KOPT-K1 (cell line): ENCODE data around the gene TMPRSS4.
"Not testable (repeated sequence)": the region's sequence is repeated elsewhere in the genome, so short reads cannot be mapped to it uniquely, and the experiment has no call there.

Experiments
- H3K27ac ChIP-seq: fragments of 200-600 bp; sonication (generic); 2 replicates; pipeline ENCODE4 v1.5.1; 2016; ENCODE audit warnings: antibody characterized with exemption, mild to moderate bottlenecking, low read depth, low read length; ENCODE audit not compliant: poor library complexity, severe bottlenecking
- H3K36me3 ChIP-seq: fragments of 200-600 bp; sonication (generic); 2 replicates; pipeline ENCODE4 v1.5.1; 2017; ENCODE audit warnings: antibody characterized with exemption, mild to moderate bottlenecking, low read length, moderate library complexity; ENCODE audit not compliant: insufficient read depth
- H3K9me3 ChIP-seq: fragments of 200-600 bp; sonication (generic); 2 replicates; pipeline ENCODE4 v1.5.1; 2017; ENCODE audit warnings: antibody characterized with exemption, low read length, mild to moderate bottlenecking; ENCODE audit not compliant: insufficient read depth, poor library complexity, severe bottlenecking

The TMPRSS4 gene

GRCh38 chr11:118062181-118062580, 14.7 kb upstream of the TMPRSS4 start:
- H3K36me3 ChIP-seq, H3K9me3 ChIP-seq, H3K27ac ChIP-seq: not testable (repeated sequence)

- not testable (repeated sequence) for H3K36me3 ChIP-seq, H3K27ac ChIP-seq, H3K9me3 ChIP-seq
Observed at GRCh38 chr11:118062631-118063030, 14.2 kb upstream of the TMPRSS4 start.

GRCh38 chr11:118064956-118065355, 11.9 kb upstream of the TMPRSS4 start:
- Histone ChIP-seq H3K9me3 (no peaks in the 10 kb centered on the region), H3K27ac (no peak overlapping the region), H3K36me3 (no peaks in the 10 kb centered on the region)

- no peak overlapping the region for H3K27ac ChIP-seq
- H3K9me3 ChIP-seq: no peaks in the 10 kb centered on the region
- H3K36me3 ChIP-seq: no peaks in the 10 kb centered on the region
Observed at GRCh38 chr11:118065384-118065783, 11.5 kb upstream of the TMPRSS4 start.

GRCh38 chr11:118067006-118067405, 9.9 kb upstream of the TMPRSS4 start:
- Histone ChIP-seq H3K27ac (no peak overlapping the region), H3K9me3 (no peaks in the 10 kb centered on the region), H3K36me3 (no peaks in the 10 kb centered on the region)

GRCh38 chr11:118068206-118068944, 8.5 kb upstream of the TMPRSS4 start:
- H3K9me3 ChIP-seq: no peaks in the 10 kb centered on the region
- H3K36me3 ChIP-seq: no peaks in the 10 kb centered on the region
- no peak overlapping the region for H3K27ac ChIP-seq

- H3K36me3 ChIP-seq: no peaks in the 10 kb centered on the region
- H3K27ac ChIP-seq: no peak overlapping the region
- no peaks in the 10 kb centered on the region for H3K9me3 ChIP-seq
Observed at GRCh38 chr11:118068945-118069612, 7.8 kb upstream of the TMPRSS4 start.

- Histone ChIP-seq H3K27ac (no peak overlapping the region), H3K9me3 (no peaks in the 10 kb centered on the region), H3K36me3 (no peaks in the 10 kb centered on the region)
Observed at GRCh38 chr11:118071416-118072030, 5.4 kb upstream of the TMPRSS4 start.

- H3K36me3 ChIP-seq: no peaks in the 10 kb centered on the region
- H3K27ac ChIP-seq: no peak overlapping the region
- H3K9me3 ChIP-seq: no peaks in the 10 kb centered on the region
Observed at GRCh38 chr11:118073554-118073953, 3.3 kb upstream of the TMPRSS4 start.

GRCh38 chr11:118074091-118074685, 2.7 kb upstream of the TMPRSS4 start:
- no peak overlapping the region for H3K27ac ChIP-seq
- H3K9me3 ChIP-seq: no peaks in the 10 kb centered on the region
- no peaks in the 10 kb centered on the region for H3K36me3 ChIP-seq

GRCh38 chr11:118074785-118075184, 2.1 kb upstream of the TMPRSS4 start:
- H3K36me3 ChIP-seq: no peaks in the 10 kb centered on the region
- no peak overlapping the region for H3K27ac ChIP-seq

GRCh38 chr11:118078911-118079411, 2.1 kb downstream of the TMPRSS4 start:
- Histone ChIP-seq H3K36me3 (no peaks in the 10 kb centered on the region), H3K27ac (no peak overlapping the region), H3K9me3 (no peaks in the 10 kb centered on the region)

More at GRCh38 chr11:118074785-118075184, 2.1 kb upstream of the TMPRSS4 start:
- no peaks in the 10 kb centered on the region for H3K9me3 ChIP-seq

- Histone ChIP-seq H3K27ac (no peak overlapping the region), H3K36me3 (no peaks in the 10 kb centered on the region), H3K9me3 (no peaks in the 10 kb centered on the region)
Observed at GRCh38 chr11:118079491-118079890, 2.6 kb downstream of the TMPRSS4 start.

- Histone ChIP-seq H3K9me3 (no peaks in the 10 kb centered on the region), H3K36me3 (no peaks in the 10 kb centered on the region), H3K27ac (no peak overlapping the region)
Observed at GRCh38 chr11:118080296-118080695, 3.4 kb downstream of the TMPRSS4 start.
